Epithelial cell of esophagus (primary cell): Measurements from ENCODE around the gene LRRC25.
A peak's percentile ranks its signal among the peaks of the same experiment; 100 is the strongest.
"Not testable (repeated sequence)": the region's sequence is repeated elsewhere in the genome, so short reads cannot be mapped to it uniquely, and the experiment has no call there.

Experiments used
- DNase-seq: peaks from one replicate; pipeline ENCODE4 v3.0.0; 2010; ENCODE audit warnings: low read depth
- H3K4me3 ChIP-seq: 2 replicates; pipeline ENCODE4 v1.5.1; 2011; ENCODE audit warnings: mild to moderate bottlenecking, low read length, control low read depth
- CTCF ChIP-seq: IDR thresholded peaks from 2 replicates; pipeline ENCODE4 v1.5.1; 2011; ENCODE audit warnings: low read depth, mild to moderate bottlenecking, low read length, control low read depth, inconsistent platforms; ENCODE audit not compliant: insufficient read depth; ENCODE audit errors: missing control alignments

LRRC25 gene

GRCh38 chr19:18406749-18407148 lies 9.3 kb upstream of the LRRC25 start:
- no peak for TF ChIP-seq CTCF
- no peak for DNase-seq
- H3K4me3 ChIP-seq: no peak overlapping the region

GRCh38 chr19:18405754-18406153 lies 8.3 kb upstream of the LRRC25 start:
- not testable (repeated sequence) for H3K4me3 ChIP-seq, DNase-seq

- not testable (repeated sequence) for H3K4me3 ChIP-seq, DNase-seq
Measured at GRCh38 chr19:18402455-18403248, 5.2 kb upstream of the LRRC25 start.

- DNase-seq: peak; percentile 86
- peak; percentile 74 for TF ChIP-seq CTCF
- H3K4me3 ChIP-seq: no peak overlapping the region
Measured at GRCh38 chr19:18401580-18402112, 4.2 kb upstream of the LRRC25 start.

DNA sequence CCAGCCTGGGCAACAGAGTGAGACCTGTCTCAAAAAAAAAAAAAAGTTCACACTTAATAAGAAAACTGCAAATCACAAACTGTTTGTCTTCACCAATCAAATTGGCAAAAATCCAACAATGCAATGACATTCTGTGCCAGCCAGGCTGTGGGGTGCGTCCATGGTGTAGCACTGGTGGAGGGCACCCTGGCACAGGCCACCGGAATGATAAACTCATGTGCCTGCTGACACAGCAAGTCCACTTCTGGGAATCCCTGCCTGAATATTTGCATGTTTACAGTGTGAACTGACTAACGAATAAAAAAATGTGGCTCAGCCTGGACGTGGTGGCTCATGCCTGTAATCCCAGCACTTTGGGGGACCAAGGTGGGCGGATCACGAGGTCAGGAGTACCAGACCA lies 1.6 kb upstream of the LRRC25 start:
- DNase-seq: peak; percentile 81
- TF ChIP-seq CTCF: no peak
- no peak overlapping the region for H3K4me3 ChIP-seq

GRCh38 chr19:18396471-18397241 lies 766 bp downstream of the LRRC25 start:
- no peak for TF ChIP-seq CTCF
- DNase-seq: no peak
- H3K4me3 ChIP-seq: no peak overlapping the region

DNA sequence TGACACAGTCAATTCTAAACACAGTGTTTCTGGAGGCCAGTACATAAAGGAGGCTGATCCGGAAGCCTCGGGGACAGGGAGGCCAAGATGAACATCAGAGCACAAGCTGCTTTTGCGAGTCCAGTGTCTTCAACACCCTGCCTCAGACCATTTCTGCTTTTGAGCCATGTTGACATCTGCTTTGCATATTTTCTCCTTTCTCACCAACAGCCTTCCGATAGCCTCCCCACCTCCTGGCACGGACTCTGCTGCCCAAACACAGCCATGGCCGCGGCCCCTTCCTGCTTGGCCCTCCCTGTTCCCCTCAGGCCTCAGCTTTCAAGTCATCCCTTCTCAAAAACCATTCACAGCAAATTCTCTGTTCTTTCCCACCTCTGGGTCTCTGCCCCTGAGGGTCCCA lies 3.6 kb downstream of the LRRC25 start:
- no peak overlapping the region for H3K4me3 ChIP-seq
- TF ChIP-seq CTCF: no peak
- no peak for DNase-seq
